ENCODE measurements around the gene CCL4. TPM values are rescaled to one million over a fixed set of nuclear protein-coding genes. Genes with fewer than 3 reads are reported as not detected.
"Not testable (repeated sequence)": the region's sequence is repeated elsewhere in the genome, so short reads cannot be mapped to it uniquely, and the experiment has no call there.

CCL4 gene
- total RNA-seq: not detected in 2 replicates

- DNase-seq (ENCODE audit: low read depth in 2 of 2): not testable (repeated sequence)
Observed at GRCh38 chr17:36103401-36103975, at the start of gene CCL4. Gene CCL4 (plus strand): TSS chr17:36103827. CDS start chr17:36103906, 79 bp downstream.

- no peak for DNase-seq (ENCODE audit: low read depth in 2 of 2)
Observed at GRCh38 chr17:36055171-36055570, 48.5 kb upstream of the CCL4 start.

DNA sequence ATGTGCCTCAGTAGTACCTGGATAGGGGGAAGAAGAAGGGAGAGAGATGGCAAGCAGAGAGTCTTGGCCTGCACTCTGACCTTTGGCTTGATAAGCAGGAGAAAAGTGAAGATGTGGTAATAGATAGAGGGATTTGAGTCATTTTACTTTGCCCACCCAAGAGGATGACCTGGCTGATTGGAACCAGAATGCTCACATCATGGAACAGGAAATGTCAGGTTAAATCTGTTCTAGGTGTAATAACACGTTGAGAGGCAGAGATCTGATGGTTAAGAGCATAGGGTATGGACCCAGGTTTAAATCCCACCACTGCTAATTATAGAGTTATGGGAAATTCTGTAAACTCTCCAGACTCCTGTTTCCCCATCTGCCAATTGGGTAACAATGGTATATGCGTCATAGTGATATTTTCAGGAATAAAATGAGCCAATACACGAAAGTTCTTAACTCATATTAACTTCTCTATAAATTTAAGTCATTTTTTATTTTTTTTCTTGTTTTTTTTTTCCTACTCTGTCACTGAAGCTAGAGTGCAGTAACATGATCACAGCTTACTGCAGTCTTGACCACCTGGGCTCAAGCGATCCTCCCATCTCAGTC is 47.6 kb upstream of the CCL4 start:
- no peak for DNase-seq (ENCODE audit: low read depth in 2 of 2)

- DNase-seq (ENCODE audit: low read depth in 2 of 2): no peak
Observed at GRCh38 chr17:36057911-36058310, 45.7 kb upstream of the CCL4 start.

DNA sequence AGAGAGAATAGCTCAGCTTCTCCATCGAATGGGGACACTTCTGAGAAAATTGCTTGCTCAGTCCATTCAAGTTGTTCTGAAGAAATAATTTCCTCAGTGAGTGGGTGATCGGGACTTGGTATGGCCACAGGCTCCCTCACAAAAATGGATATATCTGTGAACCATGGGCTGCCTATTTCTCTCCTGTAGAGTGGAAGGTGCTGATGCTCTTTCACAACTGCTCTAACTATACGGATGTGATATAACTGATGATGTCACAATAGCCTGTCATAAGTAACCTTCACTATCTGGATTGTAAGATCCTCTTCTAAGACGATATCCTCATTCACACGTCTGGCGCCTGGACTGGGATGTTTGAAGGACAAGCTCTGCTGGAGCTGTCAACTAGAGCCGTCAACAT is 44.2 kb upstream of the CCL4 start:
- no peak for DNase-seq (ENCODE audit: low read depth in 2 of 2)

DNA sequence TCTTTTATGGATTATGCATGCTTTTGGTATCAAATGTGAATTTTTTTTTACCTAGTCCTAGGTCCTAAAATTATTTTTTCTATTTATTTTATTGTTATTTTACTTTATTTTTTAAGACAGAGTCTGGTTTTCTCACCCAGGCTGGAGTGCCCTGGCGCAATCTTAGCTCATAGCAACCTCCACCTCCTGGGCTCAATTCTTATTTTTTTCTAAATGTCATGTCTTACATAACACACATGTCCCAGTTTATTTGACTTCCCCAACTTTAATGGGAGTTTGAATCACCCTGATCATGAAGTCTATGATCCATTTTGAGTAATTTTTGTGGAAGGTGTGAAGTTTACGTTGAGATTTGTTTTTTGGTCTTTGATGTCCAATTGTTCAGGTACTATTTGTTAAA is 42.8 kb upstream of the CCL4 start:
- DNase-seq (ENCODE audit: low read depth in 2 of 2): no peak

GRCh38 chr17:36063786-36064541 is 39.7 kb upstream of the CCL4 start, which contains the start of gene CCL18:
Gene CCL18 (plus strand): TSS chr17:36064272. CDS start chr17:36064343, 71 bp downstream.
- DNase-seq (ENCODE audit: low read depth in 2 of 2): no peak

DNA sequence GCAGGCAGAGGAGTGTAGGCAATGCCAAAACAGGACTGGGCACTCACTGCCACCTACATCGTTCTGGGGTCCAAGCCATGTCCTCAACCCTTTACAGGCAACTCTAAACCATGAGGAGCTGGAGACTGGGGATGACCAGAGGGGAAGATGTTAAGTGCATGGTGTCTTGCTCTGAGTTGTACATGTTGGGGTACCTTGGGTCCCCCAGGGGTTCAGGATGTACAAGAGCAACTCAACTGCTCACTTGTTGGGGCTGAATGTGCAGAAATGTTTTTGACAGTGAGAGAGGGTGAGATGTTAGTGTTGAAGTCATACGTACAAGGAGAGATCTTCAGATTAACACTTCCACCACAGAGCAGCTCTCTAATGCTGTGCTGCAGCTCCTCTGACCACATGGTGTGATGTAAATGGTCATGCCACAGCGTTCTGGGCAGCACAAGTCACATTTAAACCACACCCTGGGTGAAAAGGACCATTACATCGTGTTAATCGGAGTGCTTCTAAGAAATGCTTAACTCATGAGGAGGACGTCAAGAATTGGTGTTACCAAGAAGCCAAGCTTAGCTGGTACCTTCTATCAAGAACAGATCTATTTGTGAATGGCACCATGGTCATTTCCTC is 37.2 kb upstream of the CCL4 start:
- DNase-seq (ENCODE audit: low read depth in 2 of 2): no peak

DNA sequence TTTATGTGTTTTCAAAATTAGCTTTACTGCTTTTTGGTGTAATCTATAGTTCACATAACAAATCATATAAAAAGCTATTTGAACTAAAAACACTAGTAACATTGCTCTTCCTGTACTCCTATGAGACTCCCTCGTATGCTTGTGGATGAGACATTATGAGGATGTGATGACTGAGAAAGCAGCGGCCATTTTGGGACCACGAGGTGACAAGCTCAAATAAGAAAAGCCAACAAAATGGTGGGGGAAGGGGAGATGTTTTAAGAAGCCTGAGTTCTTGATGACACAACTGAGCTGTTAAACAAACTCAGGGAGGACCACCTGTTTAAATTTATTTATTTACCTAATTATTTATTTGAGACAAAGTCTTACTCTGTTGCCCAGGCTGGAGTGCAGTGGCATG is 35.1 kb upstream of the CCL4 start:
- DNase-seq (ENCODE audit: low read depth in 2 of 2): no peak

DNA sequence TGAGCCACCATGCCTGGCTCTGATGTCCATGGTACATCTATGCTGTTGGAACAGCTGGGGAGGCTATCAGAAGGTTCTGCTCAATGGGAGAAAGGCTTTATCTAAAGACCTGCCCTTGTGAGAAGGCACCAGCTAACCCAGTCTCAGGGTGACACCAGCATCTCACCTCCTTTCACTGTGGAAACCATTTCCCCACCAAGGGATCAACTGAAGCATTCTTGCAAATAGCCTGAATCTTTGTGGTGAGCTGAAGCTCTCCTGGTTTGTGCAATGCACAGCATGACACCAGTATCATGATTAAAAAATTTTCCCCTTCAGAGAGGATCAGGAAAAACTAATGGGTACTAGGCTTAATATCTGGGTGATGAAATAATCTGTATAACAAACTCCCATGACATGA is 34.5 kb upstream of the CCL4 start:
- no peak for DNase-seq (ENCODE audit: low read depth in 2 of 2)

GRCh38 chr17:36070427-36070826 is 33.2 kb upstream of the CCL4 start:
- DNase-seq (ENCODE audit: low read depth in 2 of 2): no peak

DNA sequence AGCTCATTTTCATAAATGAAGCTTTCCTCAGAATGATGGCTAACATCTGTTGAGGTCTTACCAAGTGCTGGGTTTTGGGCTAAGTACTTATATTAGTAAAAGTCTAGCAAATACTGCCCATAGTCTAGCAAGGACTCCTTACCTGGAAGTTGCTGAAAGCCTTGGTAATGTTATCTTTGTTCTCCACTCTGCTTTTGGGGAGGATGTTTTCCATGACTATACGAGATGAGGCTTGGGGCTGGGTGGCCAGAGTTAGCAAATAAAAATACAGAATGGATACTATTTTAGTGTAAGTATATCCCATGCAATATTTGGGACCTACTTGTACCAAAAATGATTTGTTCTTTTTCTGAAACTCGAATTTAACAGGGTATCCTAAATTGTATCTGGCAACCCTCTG is 31.9 kb upstream of the CCL4 start:
- no peak for DNase-seq (ENCODE audit: low read depth in 2 of 2)

DNA sequence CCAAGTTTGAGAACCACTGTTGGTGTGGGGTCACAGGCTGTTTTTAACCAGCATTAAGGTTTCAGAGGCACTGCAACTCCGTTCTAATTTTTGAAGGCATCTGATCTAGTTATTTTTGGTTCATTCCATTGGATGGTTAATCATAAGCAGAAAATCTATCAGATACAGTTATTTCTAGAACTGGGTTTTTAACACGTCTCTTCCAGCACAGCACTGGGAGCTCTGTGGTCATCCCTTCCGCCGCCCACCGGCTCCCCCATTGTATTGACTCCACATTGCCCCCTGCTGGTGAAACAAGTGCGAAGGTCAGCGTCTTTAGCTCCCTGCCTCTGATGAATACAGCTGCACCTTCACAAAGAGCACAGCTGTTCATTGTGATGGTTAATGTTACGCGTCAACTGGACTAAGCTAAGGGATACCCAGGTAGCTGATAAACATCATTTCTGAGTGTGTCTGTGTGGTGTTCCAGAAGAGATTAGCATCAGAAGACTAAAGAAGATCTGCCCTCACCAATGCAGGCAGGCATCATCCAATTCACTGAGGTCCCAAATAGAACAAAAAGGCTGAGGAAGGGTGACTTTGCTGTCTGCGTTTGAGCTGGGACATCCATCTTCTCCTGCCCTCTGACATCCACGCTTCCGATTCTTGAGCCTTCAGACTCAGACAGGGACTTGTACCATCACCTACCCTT is 31.1 kb upstream of the CCL4 start:
- peak; percentile 24 to 54 for DNase-seq (ENCODE audit: low read depth in 2 of 2)

- no peak for DNase-seq (ENCODE audit: low read depth in 2 of 2)
Observed at GRCh38 chr17:36074365-36074764, 29.3 kb upstream of the CCL4 start.

- DNase-seq (ENCODE audit: low read depth in 2 of 2): not testable (repeated sequence)
Observed at GRCh38 chr17:36081681-36082471, 21.8 kb upstream of the CCL4 start.

- not testable (repeated sequence) for DNase-seq (ENCODE audit: low read depth in 2 of 2)
Observed at GRCh38 chr17:36082482-36083120, 21.0 kb upstream of the CCL4 start.

DNA sequence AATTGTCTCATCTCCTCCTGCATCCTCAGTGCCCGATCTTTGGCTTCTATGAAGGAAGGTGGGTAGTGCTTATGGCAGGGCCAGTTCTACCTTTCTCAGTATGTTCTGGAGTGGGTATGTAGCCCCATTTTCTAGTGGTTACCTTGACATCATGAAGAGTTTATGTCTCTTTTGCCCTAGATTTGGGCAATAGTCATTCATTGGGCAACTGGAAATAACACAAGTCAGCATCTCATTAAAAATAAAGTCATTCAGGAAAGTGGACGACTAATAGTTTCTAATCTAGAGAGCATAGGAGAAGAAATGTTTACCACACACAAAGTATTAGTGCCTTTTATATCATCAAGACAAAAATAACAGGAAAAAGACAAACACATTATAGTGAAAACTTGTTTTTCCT is 19.9 kb upstream of the CCL4 start:
- DNase-seq (ENCODE audit: low read depth in 2 of 2): not testable (repeated sequence)

DNA sequence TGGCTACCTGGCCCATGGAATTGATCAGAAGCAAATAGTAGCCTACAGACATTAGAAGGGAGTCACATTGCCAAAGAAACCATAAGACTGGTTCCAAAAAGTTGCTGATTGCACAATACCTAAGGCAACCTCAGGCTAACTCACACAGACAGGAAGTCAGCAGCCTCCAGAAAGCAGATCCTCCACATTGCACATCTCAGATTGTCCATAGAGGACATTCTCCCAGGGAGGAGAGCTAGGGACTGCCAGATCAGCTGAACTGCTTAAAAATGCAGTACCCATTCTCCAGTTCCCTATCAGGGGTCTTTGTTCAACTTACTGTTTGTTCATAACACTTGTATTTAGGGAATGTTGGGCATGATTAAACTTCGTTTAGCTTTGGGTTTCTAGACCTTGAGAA is 17.9 kb upstream of the CCL4 start:
- no peak for DNase-seq (ENCODE audit: low read depth in 2 of 2)

DNA sequence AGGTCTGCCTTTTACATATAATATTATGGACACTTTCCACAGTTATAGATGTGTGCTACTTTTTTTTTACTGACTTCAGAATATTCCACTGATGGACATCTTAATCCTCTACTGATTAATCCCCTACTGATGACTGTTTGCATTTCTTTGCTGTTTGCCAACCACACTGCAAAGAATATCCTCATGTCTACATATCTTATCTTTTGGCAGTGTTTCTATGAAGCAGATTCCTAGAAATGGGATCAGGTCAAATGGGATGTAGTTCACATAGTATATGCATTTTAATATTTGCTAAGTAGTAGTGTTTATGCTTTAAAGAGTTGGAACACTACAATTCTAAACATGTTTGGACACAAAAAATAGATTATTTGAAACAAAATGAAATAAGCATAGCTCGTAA is 16.8 kb upstream of the CCL4 start:
- no peak for DNase-seq (ENCODE audit: low read depth in 2 of 2)

DNA sequence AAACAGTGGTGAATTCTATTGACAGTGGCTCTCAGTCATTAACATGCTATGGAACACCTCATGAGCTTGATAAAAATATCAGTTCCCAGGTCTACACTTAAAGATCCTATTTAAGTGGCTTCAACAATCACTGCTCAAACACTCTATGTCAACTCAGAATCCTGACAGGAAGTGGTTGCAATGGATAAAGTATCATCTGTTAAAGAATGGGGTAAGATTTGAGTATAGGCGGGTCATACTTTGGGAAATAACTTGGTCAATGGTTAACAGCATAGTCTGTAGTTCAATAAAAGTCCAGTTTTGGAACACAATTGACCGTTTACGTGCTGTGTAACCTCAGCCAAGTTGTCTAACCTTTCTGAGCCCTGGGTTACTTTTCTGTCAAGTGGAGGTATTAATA is 16.2 kb upstream of the CCL4 start:
- DNase-seq (ENCODE audit: low read depth in 2 of 2): not testable (repeated sequence)
